IMR-90 (cell line): ENCODE results near the gene MSLN. TPM values are rescaled to one million over a fixed set of nuclear protein-coding genes. Genes with fewer than 3 reads are reported as not detected.

Experiments
- ATAC-seq: fragments of 200-7000 bp; cut with Tn5 transposase; 2 replicates; pipeline ENCODE4 v1.9.1; 2020; ENCODE audit warnings: low read depth, mild to moderate bottlenecking, moderate library complexity
- BruUV-seq: library from RNA; stranded (reverse); fragments of 400-500 nt; replicated peaks from 2 replicates; lab custom pipeline; 2021; lab: Mats Ljungman, UMichigan
- CTCF ChIA-PET: fragments of 300-600 bp; formaldehyde crosslinking; extraction: SDS; loops from one replicate; lab custom pipeline; 2021; ENCODE audit warnings: antibody characterized with exemption; lab: Yijun Ruan, JAX
- POLR2A ChIA-PET: fragments of 300-600 bp; sonication (Branson Sonifier 250); formaldehyde crosslinking; loops from one replicate; lab custom pipeline; 2022; ENCODE audit warnings: antibody characterized with exemption; ENCODE audit not compliant: unreplicated experiment; lab: Charles Lee
- DNase-seq: peaks from one replicate; pipeline ENCODE4 v3.0.0; 2013
- H2AFZ ChIP-seq: replicated peaks from 2 replicates; pipeline ENCODE3; 2013; ENCODE audit warnings: low read length, mild to moderate bottlenecking; ENCODE audit not compliant: poor library complexity
- H2AK5ac ChIP-seq: 2 replicates; pipeline ENCODE4 v1.6.1; 2013; ENCODE audit warnings: low read depth, low read length, inconsistent platforms
- H2AK9ac ChIP-seq: replicated peaks from 2 replicates; pipeline ENCODE3; 2013; ENCODE audit warnings: mild to moderate bottlenecking, low read depth, low read length, moderate library complexity; ENCODE audit not compliant: poor library complexity
- H2BK120ac ChIP-seq: 2 replicates; pipeline ENCODE4 v1.6.1; 2013; ENCODE audit warnings: low read depth, low read length, inconsistent platforms
- H2BK15ac ChIP-seq: 3 replicates; pipeline ENCODE4 v1.6.1; 2013; ENCODE audit warnings: low read depth, low read length, inconsistent platforms
- H2BK20ac ChIP-seq: 2 replicates; pipeline ENCODE4 v1.6.1; 2013; ENCODE audit warnings: low read depth, mild to moderate bottlenecking, inconsistent platforms, low read length, moderate library complexity
- H2BK5ac ChIP-seq: 2 replicates; pipeline ENCODE4 v1.6.1; 2013; ENCODE audit warnings: mild to moderate bottlenecking, low read depth, low read length, inconsistent platforms; ENCODE audit not compliant: poor library complexity, severe bottlenecking
- H3K14ac ChIP-seq: replicated peaks from 2 replicates; pipeline ENCODE4 v1.6.1; 2013; ENCODE audit warnings: low read depth, low read length, inconsistent platforms
- H3K18ac ChIP-seq: 2 replicates; pipeline ENCODE4 v1.6.1; 2013; ENCODE audit warnings: low read depth, low read length, control low read depth
- H3K23ac ChIP-seq: 2 replicates; pipeline ENCODE4 v1.6.1; 2013; ENCODE audit warnings: low read depth, low read length, inconsistent platforms
- H3K27ac ChIP-seq: 2 replicates; pipeline ENCODE4 v1.5.1; 2013; ENCODE audit warnings: mild to moderate bottlenecking, control low read depth, low read length; ENCODE audit not compliant: insufficient read depth
- H3K27me3 ChIP-seq: 2 replicates; pipeline ENCODE4 v1.6.1; 2013; ENCODE audit warnings: low read length; ENCODE audit not compliant: control insufficient read depth, insufficient read depth
- H3K36me3 ChIP-seq: 2 replicates; pipeline ENCODE4 v1.6.1; 2013; ENCODE audit warnings: low read length, mixed read lengths; ENCODE audit not compliant: control insufficient read depth, insufficient read depth
- H3K4ac ChIP-seq: 2 replicates; pipeline ENCODE4 v1.6.1; 2013; ENCODE audit warnings: low read depth, low read length, inconsistent platforms
- H3K4me1 ChIP-seq: 2 replicates; pipeline ENCODE4 v1.6.1; 2013; ENCODE audit warnings: low read length, mixed read lengths; ENCODE audit not compliant: control insufficient read depth, insufficient read depth
- H3K4me2 ChIP-seq: 2 replicates; pipeline ENCODE4 v1.6.1; 2013; ENCODE audit warnings: low read depth, mild to moderate bottlenecking, control low read depth, low read length, moderate library complexity
- H3K4me3 ChIP-seq: 2 replicates; pipeline ENCODE4 v1.5.1; 2013; ENCODE audit warnings: low read depth, mild to moderate bottlenecking, control low read depth, low read length, moderate library complexity; ENCODE audit not compliant: insufficient read depth
- H3K56ac ChIP-seq: 2 replicates; pipeline ENCODE4 v1.6.1; 2013; ENCODE audit warnings: low read length, inconsistent platforms; ENCODE audit not compliant: insufficient read depth; ENCODE audit errors: extremely low read depth
- H3K79me1 ChIP-seq, 2 experiments: 2 replicates each; pipeline ENCODE4 v1.6.1; 2013; ENCODE audit warnings: low read length in 2 of 2, inconsistent platforms in 1 of 2, low read depth in 1 of 2
- H3K9ac ChIP-seq: 2 replicates; pipeline ENCODE4 v1.6.1; 2013; ENCODE audit warnings: low read depth, low read length, control low read depth
- H3K9me1 ChIP-seq: 2 replicates; pipeline ENCODE4 v1.6.1; 2013; ENCODE audit warnings: low read length, inconsistent platforms; ENCODE audit not compliant: insufficient read depth
- H3K9me3 ChIP-seq: 2 replicates; pipeline ENCODE4 v1.6.1; 2013; ENCODE audit warnings: low read length; ENCODE audit not compliant: control insufficient read depth, insufficient read depth
- H4K20me1 ChIP-seq: 2 replicates; pipeline ENCODE4 v1.6.1; 2013; ENCODE audit warnings: low read length, inconsistent platforms; ENCODE audit not compliant: insufficient read depth
- H4K5ac ChIP-seq: 2 replicates; pipeline ENCODE4 v1.6.1; 2013; ENCODE audit warnings: mild to moderate bottlenecking, low read depth, low read length, control low read depth
- H4K8ac ChIP-seq, 2 experiments: 2 replicates each; pipeline ENCODE4 v1.6.1; 2013; ENCODE audit warnings: low read depth in 2 of 2, low read length in 2 of 2, control low read depth in 1 of 2, inconsistent platforms in 1 of 2
- H4K91ac ChIP-seq: 2 replicates; pipeline ENCODE4 v1.6.1; 2013; ENCODE audit warnings: low read depth, low read length, inconsistent platforms; ENCODE audit not compliant: insufficient read depth
- BHLHE40 ChIP-seq: fragments of 150-350 bp; IDR thresholded peaks from 2 replicates; pipeline ENCODE4 v1.6.1; 2016; ENCODE audit warnings: mild to moderate bottlenecking, low read depth, low read length
- CEBPB ChIP-seq: IDR thresholded peaks from 2 replicates; pipeline ENCODE4 v1.6.1; 2012; ENCODE audit warnings: low read depth, low read length, improper control_type of control experiment
- CHD1 ChIP-seq: IDR thresholded peaks from 2 replicates; pipeline ENCODE4 v1.6.1; 2012; ENCODE audit warnings: low read depth, low read length, improper control_type of control experiment
- ELK1 ChIP-seq: fragments of 150-350 bp; IDR thresholded peaks from 2 replicates; pipeline ENCODE4 v1.6.1; 2016; ENCODE audit warnings: low read depth, mild to moderate bottlenecking, low read length, moderate library complexity, borderline replicate concordance
- FOS ChIP-seq: fragments of 150-350 bp; IDR thresholded peaks from 2 replicates; pipeline ENCODE4 v1.6.1; 2016; ENCODE audit warnings: low read depth, low read length
- MAFK ChIP-seq: IDR thresholded peaks from 2 replicates; pipeline ENCODE4 v1.6.1; 2012; ENCODE audit warnings: low read depth, low read length, improper control_type of control experiment
- MAZ ChIP-seq: IDR thresholded peaks from 2 replicates; pipeline ENCODE4 v1.6.1; 2012; ENCODE audit warnings: low read depth, mild to moderate bottlenecking, low read length, improper control_type of control experiment, moderate library complexity, borderline replicate concordance
- MXI1 ChIP-seq: IDR thresholded peaks from 2 replicates; pipeline ENCODE4 v1.6.1; 2012; ENCODE audit warnings: low read depth, mild to moderate bottlenecking, low read length, moderate library complexity, borderline replicate concordance
- POLR2A ChIP-seq: IDR thresholded peaks from 2 replicates; pipeline ENCODE4 v1.6.1; 2012; ENCODE audit warnings: mild to moderate bottlenecking, low read depth, low read length
- RCOR1 ChIP-seq: IDR thresholded peaks from 2 replicates; pipeline ENCODE4 v1.6.1; 2012; ENCODE audit warnings: mild to moderate bottlenecking, low read length, improper control_type of control experiment; ENCODE audit not compliant: insufficient replicate concordance
- SMC3 ChIP-seq: fragments of 150-350 bp; IDR thresholded peaks from 2 replicates; pipeline ENCODE4 v1.6.1; 2016; ENCODE audit warnings: low read depth, mild to moderate bottlenecking, antibody characterized with exemption, low read length, moderate library complexity
- WGBS, 2 experiments: methylation state at CpG; one replicate each; pipeline versions ENCODE4 v1.1.5 to v1.1.7; 2013; ENCODE audit warnings: missing lambda C conversion rate in 2 of 2; ENCODE audit not compliant: insufficient read length in 1 of 2; ENCODE audit errors: extremely low coverage in 2 of 2; 5-methylcytosine and 5-hydroxymethylcytosine counted together
- dilution Hi-C: fragments of 300-500 bp; cut with HindIII; formaldehyde crosslinking; loops from one replicate; pipeline ENCODE4 v1.14.3; 2018; ENCODE audit warnings: low sequenced_read_pairs; ENCODE audit not compliant: unreplicated experiment
- in situ Hi-C: fragments of 300-500 bp; cut with MboI; formaldehyde crosslinking; loops from 3 replicates; pipeline ENCODE4 v1.14.3; 2019; ENCODE audit warnings: low sequenced_read_pairs, inconsistent platforms, mixed read lengths
- intact Hi-C: fragments of 100-400 bp; cut with micrococcal nuclease; formaldehyde crosslinking; loops from 2 replicates; pipeline ENCODE4 v1.10.0; 2022
- polyA plus RNA-seq, 3 experiments: library from polyadenylated mRNA; depleted of rRNA; stranded (reverse); fragments of >200 nt; gene quantifications; 2 replicates each; pipeline ENCODE4 v1.2.3, GENCODE V29; 2012; ENCODE audit warnings: low replicate concordance in 1 of 3
- total RNA-seq: library from RNA; depleted of rRNA; stranded (reverse); fragments of >200 nt; gene quantifications from 2 replicates; pipeline ENCODE4 v1.2.3, GENCODE V29; 2012

The MSLN gene
- total and polyA plus RNA-seq, 2 of the 4 experiments (the other 2 are of a cell fraction): 0.14 TPM; not detected in 1

GRCh38 chr16:718922-719321 is 41.6 kb upstream of the MSLN start:
- ATAC-seq (no peak), DNase-seq (no peak)
- dilution Hi-C loops: no loop called here
- Histone ChIP-seq H2BK20ac (no peak overlapping the region), H4K5ac (no peak overlapping the region), H3K18ac (no peak overlapping the region), H4K8ac (no peak overlapping the region), H3K4ac (no peak overlapping the region), H3K79me1 (peaks cover 13 to 23% of the 10 kb centered on the region in 2 experiments), H3K23ac (no peak overlapping the region), H3K14ac (no peak overlapping the region), H3K27ac (no peak overlapping the region), H2BK5ac (no peak overlapping the region), H2AK9ac (peak overlapping the region; percentile 42), H3K4me3 (no peak overlapping the region), H2AK5ac (no peak overlapping the region; the same call in 1 of the 2 replicates), H3K9me1 (no peaks in the 10 kb centered on the region), H2BK15ac (no peak overlapping the region), H2AFZ (peak overlapping the region; percentile 43), H4K20me1 (peaks cover 7% of the 10 kb centered on the region), H3K9ac (no peak overlapping the region), H2BK120ac (no peak overlapping the region), H3K9me3 (no peaks in the 10 kb centered on the region), H3K4me2 (no peak overlapping the region), H3K27me3 (no peaks in the 10 kb centered on the region), H4K91ac (no peak overlapping the region), H3K36me3 (peaks cover 1% of the 10 kb centered on the region; the same call in 1 of the 2 replicates), H3K4me1 (peaks cover 21% of the 10 kb centered on the region), H3K56ac (no peak overlapping the region)
- BruUV-seq: no TSS peak
- in situ Hi-C loops: loop anchor here (25.0 kb wide), 1 partner anchor 343 kb away; the partner anchor contains the start of gene SSTR5
- POLR2A ChIA-PET: no interaction called here
- TF ChIP-seq CEBPB (no peak), SMC3 (no peak), CHD1 (no peak), BHLHE40 (no peak), POLR2A (no peak), FOS (no peak), RCOR1 (no peak), MAZ (no peak), ELK1 (no peak), MAFK (no peak), MXI1 (no peak)
- intact Hi-C loops: no loop called here
- CTCF ChIA-PET: interaction anchor here (0.6 kb wide), 1 partner anchor 9 kb away, joined by 3 read pairs; no protein-coding TSS in a partner anchor
- WGBS, 2 experiments: 86% methylated on average over 5 of the region's 6 CpGs; no CpG with 5 or more reads in 1 of the 2 experiments
